Ovary (tissue), 9 donors: ENCODE data around the gene ATP8B3. TPM values are rescaled to one million over a fixed set of nuclear protein-coding genes. Genes with fewer than 3 reads are reported as not detected.
A peak's percentile ranks its signal among the peaks of the same experiment; 100 is the strongest.

ENCODE experiments used
- DNase-seq, 5 donors: peaks; one replicate each; pipeline ENCODE4 v3.0.0-alpha.2; 2019 to 2020
- H3K27ac ChIP-seq, 2 donors: fragments of 200-600 bp; one replicate each; pipeline versions ENCODE4 v1.5.1 to v1.8.0; 2019 to 2022
- H3K27me3 ChIP-seq: fragments of 200-600 bp; one replicate; pipeline ENCODE4 v1.8.0; 2022
- H3K36me3 ChIP-seq: fragments of 200-600 bp; sonication (generic); one replicate; pipeline ENCODE4 v1.5.1; 2019
- H3K4me1 ChIP-seq: one replicate; pipeline ENCODE4 v1.8.1; 2013; ENCODE audit warnings: mild to moderate bottlenecking, moderate library complexity; ENCODE audit not compliant: insufficient read depth
- H3K4me3 ChIP-seq: fragments of 200-600 bp; sonication (generic); one replicate; pipeline ENCODE4 v1.5.1; 2017
- H3K9me3 ChIP-seq, 2 donors: fragments of 200-600 bp in 1 of 2; sonication (generic) in 1 of 2; one replicate each; pipeline versions ENCODE4 v1.5.1 to v1.8.1; 2013 to 2019; ENCODE audit warnings: mild to moderate bottlenecking in 1 of 2, moderate library complexity in 1 of 2
- CTCF ChIP-seq, 3 donors: fragments of 450-650 bp in 2 of 3; fragments of 200-600 bp in 1 of 3; IDR thresholded peaks; one replicate each; pipeline versions ENCODE4 v1.5.1 to v1.8.0; 2016 to 2022; ENCODE audit warnings: antibody characterized with exemption in 3 of 3, mild to moderate bottlenecking in 1 of 3
- EP300 ChIP-seq: sonication (generic); formaldehyde crosslinking; IDR thresholded peaks from one replicate; pipeline ENCODE4 v1.6.1; 2017; ENCODE audit warnings: antibody characterized with exemption
- POLR2A ChIP-seq: fragments of 450-650 bp; IDR thresholded peaks from one replicate; pipeline ENCODE4 v1.6.1; 2017; ENCODE audit warnings: antibody characterized with exemption, mild to moderate bottlenecking, moderate library complexity
- WGBS, 3 donors: extraction: QIAGEN DNeasy Blood & Tissue Kit in 1 of 3; methylation state at CpG; one replicate each; pipeline versions ENCODE4 v1.1.5 to v1.1.7; 2013 to 2017; 5-methylcytosine and 5-hydroxymethylcytosine counted together
- intact Hi-C, 4 donors: fragments of 100-400 bp; cut with DNase I; formaldehyde crosslinking; loops; one replicate each; pipeline versions ENCODE4 v1.11.0 to v1.15.1; 2022 to 2023
- polyA plus RNA-seq, 2 donors: library from polyadenylated mRNA; stranded (reverse); fragments of 200-250 nt in 1 of 2; fragments of 350-450 nt in 1 of 2; fragmentation: Illumina TruSeq in 1 of 2; extraction: RNeasy Lipid Tissue Mini Kit (QIAGEN cat#74804) in 1 of 2; gene quantifications; one replicate each; pipeline ENCODE4 v1.2.3, GENCODE V29; 2013 to 2014
- total RNA-seq, 7 donors: library from RNA; depleted of rRNA in 2 of 7; stranded (reverse); fragments of >200 nt in 2 of 7; fragmentation: NEBNext Ultra II Directional in 3 of 7; extraction: Animal tissue kit (Norgen Biotek cat#: 25700) in 3 of 7; gene quantifications; one replicate each; pipeline versions ENCODE4 v1.1.0 to v1.2.4, GENCODE V29; 2016 to 2023
- donor health status: DM: no; HTN: no; CAD: no; lungs with moderate emphysema.
- donor health status: DM: no; HTN: no; CAD: no.
- donor health status: Bipolar disorder and iron deficiency.
- donor health status: DM: yes; HTN: yes; CAD: no.
- donor health status: DM: no; HTN: no; CAD: no.
- donor health status: DM: yes; HTN: yes; CAD: no.

The ATP8B3 gene
- total and polyA plus RNA-seq, 9 donors: 0.72 to 3.2 (median 1.5) TPM

GRCh38 chr19:1815605-1816529 lies 3.8 kb upstream of the ATP8B3 start:
- 82 to 85% (median 84%) methylated on average over 58 to 61 of the region's 61 CpGs for WGBS, 3 donors
- intact Hi-C loops: loop anchor here in 1 of 4 donors (10.0 kb wide), 1 partner anchor 271 kb away; no protein-coding TSS in a partner anchor
- Histone ChIP-seq H3K27ac (no peak overlapping the region), H3K27me3 (no peaks in the 10 kb centered on the region), H3K4me3 (no peak overlapping the region), H3K4me1 (peaks cover 5% of the 10 kb centered on the region), H3K9me3 (no peaks in the 10 kb centered on the region), H3K36me3 (no peaks in the 10 kb centered on the region)
- peak in 1 of 5 donors; percentile 33 for DNase-seq
- TF ChIP-seq POLR2A (no peak), EP300 (no peak), CTCF (IDR thresholded peaks at IDR 0.05) (no peak)

GRCh38 chr19:1814833-1815604 lies 2.9 kb upstream of the ATP8B3 start:
- whole genome bisulfite sequencing, 3 donors: 80 to 84% (median 82%) methylated on average over 23 to 26 of the region's 26 CpGs
- intact Hi-C loops: loop anchor here in 1 of 4 donors (10.0 kb wide), 1 partner anchor 270 kb away; no protein-coding TSS in a partner anchor
- peaks cover 5% of the 10 kb centered on the region for H3K4me1 ChIP-seq
- no peak overlapping the region for H3K4me3 ChIP-seq
- no peaks in the 10 kb centered on the region for H3K27me3 ChIP-seq
- no peaks in the 10 kb centered on the region for H3K36me3 ChIP-seq
- H3K9me3 ChIP-seq: no peaks in the 10 kb centered on the region
- no peak overlapping the region for H3K27ac ChIP-seq
- DNase-seq: peak in 1 of 5 donors; percentile 37
- no peak for TF ChIP-seq CTCF (IDR thresholded peaks at IDR 0.05)
- no peak for TF ChIP-seq EP300
- TF ChIP-seq POLR2A: no peak

- H3K4me3 ChIP-seq: no peak overlapping the region
- H3K36me3 ChIP-seq: no peaks in the 10 kb centered on the region
- peaks cover 5% of the 10 kb centered on the region for H3K4me1 ChIP-seq
- H3K9me3 ChIP-seq: no peaks in the 10 kb centered on the region
- peak in 1 of 5 donors; percentile 40 for DNase-seq
- no peak overlapping the region for H3K27ac ChIP-seq
- no peaks in the 10 kb centered on the region for H3K27me3 ChIP-seq
- WGBS, 3 donors: 67 to 78% (median 69%) methylated on average over 10 of the region's 10 CpGs
- TF ChIP-seq CTCF (IDR thresholded peaks at IDR 0.05) (no peak), POLR2A (no peak), EP300 (no peak)
- intact Hi-C loops: loop anchor here in 1 of 4 donors (10.0 kb wide), 1 partner anchor 270 kb away; no protein-coding TSS in a partner anchor
These were observed 2.3 kb upstream of the ATP8B3 start for GRCh38 chr19:1814391-1814790.
